ENCODE measurements around the gene KCNK1.
"Not testable (repeated sequence)": the region's sequence is repeated elsewhere in the genome, so short reads cannot be mapped to it uniquely, and the experiment has no call there.

Gene KCNK1

GRCh38 chr1:233608988-233609387 is 4.9 kb upstream of the KCNK1 start:
- H3K4me3 ChIP-seq (ENCODE audit: low read depth, low read length) = no peak overlapping the region
- TF ChIP-seq, protein P1, sequence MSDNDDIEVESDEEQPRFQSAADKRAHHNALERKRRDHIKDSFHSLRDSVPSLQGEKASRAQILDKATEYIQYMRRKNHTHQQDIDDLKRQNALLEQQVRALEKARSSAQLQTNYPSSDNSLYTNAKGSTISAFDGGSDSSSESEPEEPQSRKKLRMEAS (IDR thresholded peaks at IDR 0.05; ENCODE audit: low read depth, low read length) = no peak
- no peak for TF ChIP-seq CTCF (IDR thresholded peaks at IDR 0.05; ENCODE audit: low read depth, low read length)
- TF ChIP-seq MYC (IDR thresholded peaks at IDR 0.05; ENCODE audit: low read depth, low read length) = no peak
- TF ChIP-seq POLR2A (IDR thresholded peaks at IDR 0.05; ENCODE audit: extremely low read depth, insufficient read length) = no peak
- DNase-seq (ENCODE audit: low read depth) = no peak

DNA sequence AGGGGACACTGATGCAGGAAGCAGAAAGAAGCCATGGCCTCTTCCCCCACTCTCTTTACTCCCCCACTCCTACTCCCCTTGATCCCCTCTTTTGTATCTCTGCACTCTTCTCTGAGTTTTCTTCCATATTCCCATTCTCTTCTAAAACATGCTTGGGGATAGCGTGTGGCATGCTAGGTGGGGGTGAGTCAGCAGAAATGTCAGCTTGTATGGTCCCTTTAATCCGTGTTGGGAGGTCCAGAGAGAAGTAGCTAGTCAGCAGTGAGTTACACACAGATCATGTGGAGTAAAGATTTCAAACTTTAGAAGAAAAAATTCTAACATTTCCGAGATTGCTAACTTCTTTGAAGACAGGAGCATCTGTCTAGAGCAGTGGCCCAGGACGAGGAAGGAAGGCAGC is 4.0 kb upstream of the KCNK1 start:
- no peak for DNase-seq (ENCODE audit: low read depth)

DNA sequence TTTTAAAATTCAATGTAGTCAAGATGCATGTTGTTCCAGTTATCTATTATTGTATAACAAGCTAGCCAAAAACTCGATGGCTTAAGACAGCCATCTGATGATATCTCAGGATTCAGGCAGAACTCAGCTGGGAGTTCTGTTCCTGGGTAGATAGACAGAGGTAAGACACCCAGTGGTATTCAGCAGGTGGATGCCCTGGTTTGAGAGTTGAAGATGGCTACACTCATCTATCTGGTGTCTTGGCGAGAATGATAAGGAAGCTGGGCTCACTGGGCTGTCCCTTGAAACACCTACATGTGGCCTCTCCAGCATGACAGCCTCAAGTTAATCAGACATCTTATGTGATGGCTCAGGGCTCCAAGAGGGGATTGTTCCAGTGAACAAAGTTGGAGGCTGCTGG is 3.3 kb upstream of the KCNK1 start:
- TF ChIP-seq, protein P1 (IDR thresholded peaks at IDR 0.05; ENCODE audit: low read depth, low read length) = no peak
- TF ChIP-seq CTCF (IDR thresholded peaks at IDR 0.05; ENCODE audit: low read depth, low read length) (no peak), POLR2A (IDR thresholded peaks at IDR 0.05; ENCODE audit: extremely low read depth, insufficient read length) (no peak), MYC (IDR thresholded peaks at IDR 0.05; ENCODE audit: low read depth, low read length) (no peak)
- H3K4me3 ChIP-seq (ENCODE audit: low read depth, low read length) = no peak overlapping the region
- DNase-seq (ENCODE audit: low read depth) = no peak

More for the DNA sequence above, 4.0 kb upstream of the KCNK1 start:
- H3K4me3 ChIP-seq (ENCODE audit: low read depth, low read length) = no peak overlapping the region
- TF ChIP-seq, protein P1 (IDR thresholded peaks at IDR 0.05; ENCODE audit: low read depth, low read length) = no peak
- TF ChIP-seq MYC (IDR thresholded peaks at IDR 0.05; ENCODE audit: low read depth, low read length) (no peak), POLR2A (IDR thresholded peaks at IDR 0.05; ENCODE audit: extremely low read depth, insufficient read length) (no peak), CTCF (IDR thresholded peaks at IDR 0.05; ENCODE audit: low read depth, low read length) (no peak)

DNA sequence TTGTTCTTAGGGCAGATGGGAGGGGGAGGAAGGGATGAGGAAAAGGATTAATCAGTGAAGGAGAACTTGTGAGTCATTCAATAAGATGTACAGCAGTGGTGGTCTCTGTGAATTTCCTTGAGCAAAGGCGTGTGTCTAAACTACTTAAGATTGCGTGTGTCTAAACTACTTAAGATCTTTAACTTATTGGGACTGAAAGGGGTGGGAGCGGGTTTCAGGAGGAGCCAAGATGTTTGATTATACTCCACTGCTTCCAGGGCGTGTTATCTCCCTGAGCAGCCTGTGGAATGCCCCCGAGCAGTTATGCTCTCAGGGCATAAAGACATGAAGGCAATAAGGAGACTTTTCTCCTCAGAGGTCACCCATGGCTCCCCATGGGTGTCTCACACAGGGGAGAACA is 2.5 kb upstream of the KCNK1 start:
- not testable (repeated sequence) for DNase-seq (ENCODE audit: low read depth); H3K4me3 ChIP-seq (ENCODE audit: low read depth, low read length)

DNA sequence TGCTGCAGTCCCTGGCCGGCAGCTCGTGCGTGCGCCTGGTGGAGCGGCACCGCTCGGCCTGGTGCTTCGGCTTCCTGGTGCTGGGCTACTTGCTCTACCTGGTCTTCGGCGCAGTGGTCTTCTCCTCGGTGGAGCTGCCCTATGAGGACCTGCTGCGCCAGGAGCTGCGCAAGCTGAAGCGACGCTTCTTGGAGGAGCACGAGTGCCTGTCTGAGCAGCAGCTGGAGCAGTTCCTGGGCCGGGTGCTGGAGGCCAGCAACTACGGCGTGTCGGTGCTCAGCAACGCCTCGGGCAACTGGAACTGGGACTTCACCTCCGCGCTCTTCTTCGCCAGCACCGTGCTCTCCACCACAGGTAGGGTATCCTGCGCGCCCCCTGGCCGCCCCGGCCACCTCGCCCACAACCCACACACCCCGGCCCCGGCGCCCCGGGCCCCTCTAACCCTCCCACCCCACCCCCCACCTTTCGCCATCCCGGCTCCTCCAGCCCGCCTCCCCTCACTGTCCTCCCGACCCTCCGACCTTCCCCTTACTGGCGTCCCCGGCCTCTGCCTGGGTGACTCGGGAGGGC is 352 bp downstream of the KCNK1 start:
- no peak for TF ChIP-seq CTCF (IDR thresholded peaks at IDR 0.05; ENCODE audit: low read depth, low read length)
- TF ChIP-seq, protein P1 (IDR thresholded peaks at IDR 0.05; ENCODE audit: low read depth, low read length) = no peak
- TF ChIP-seq POLR2A (IDR thresholded peaks at IDR 0.05; ENCODE audit: extremely low read depth, insufficient read length) = no peak
- no peak for TF ChIP-seq MYC (IDR thresholded peaks at IDR 0.05; ENCODE audit: low read depth, low read length)
- no peak for DNase-seq (ENCODE audit: low read depth)
- H3K4me3 ChIP-seq (ENCODE audit: low read depth, low read length) = no peak overlapping the region

GRCh38 chr1:233614743-233615521 is 1.0 kb downstream of the KCNK1 start:
- no peak for DNase-seq (ENCODE audit: low read depth)
- H3K4me3 ChIP-seq (ENCODE audit: low read depth, low read length) = no peak overlapping the region
- TF ChIP-seq POLR2A (IDR thresholded peaks at IDR 0.05; ENCODE audit: extremely low read depth, insufficient read length) = no peak
- TF ChIP-seq CTCF (IDR thresholded peaks at IDR 0.05; ENCODE audit: low read depth, low read length) = no peak
- TF ChIP-seq MYC (IDR thresholded peaks at IDR 0.05; ENCODE audit: low read depth, low read length) = no peak
- TF ChIP-seq, protein P1 (IDR thresholded peaks at IDR 0.05; ENCODE audit: low read depth, low read length) = no peak
